GM18517 (cell line): Measurements from ENCODE around the gene MOB3B.

Experiments
- ATAC-seq: cut with Tn5 transposase; IDR thresholded peaks from one replicate; pipeline ENCODE4 v1.9.1; 2021; ENCODE audit warnings: mild to moderate bottlenecking, moderate library complexity; ENCODE audit not compliant: unreplicated experiment

MOB3B gene

GRCh38 chr9:27297050-27297449 lies 232.6 kb downstream of the MOB3B start, which contains the start of gene EQTN:
Gene EQTN, minus strand, starts transcription at chr9:27297150. Its CDS starts 95 bp downstream, at chr9:27297055.
- ATAC-seq = no peak

- ATAC-seq = no peak
These were observed 235.6 kb downstream of the MOB3B start for GRCh38 chr9:27293996-27294395.

- ATAC-seq = no peak
These were observed 236.8 kb downstream of the MOB3B start for GRCh38 chr9:27292659-27293405.

GRCh38 chr9:27291292-27291691 lies 238.3 kb downstream of the MOB3B start:
- ATAC-seq = no peak

GRCh38 chr9:27282269-27282668 lies 247.3 kb downstream of the MOB3B start:
- no peak for ATAC-seq

GRCh38 chr9:27280860-27281259 lies 248.8 kb downstream of the MOB3B start:
- ATAC-seq = no peak

- ATAC-seq = no peak
These were observed 249.4 kb downstream of the MOB3B start for GRCh38 chr9:27280249-27280648.

GRCh38 chr9:27279611-27280010 lies 250.0 kb downstream of the MOB3B start:
- ATAC-seq = no peak

GRCh38 chr9:27278374-27278773 lies 251.2 kb downstream of the MOB3B start:
- no peak for ATAC-seq

GRCh38 chr9:27276193-27277030 lies 253.2 kb downstream of the MOB3B start:
- no peak for ATAC-seq
